OCI-LY7 (cell line): ENCODE data around the gene NGEF.

Experiments used
- CTCF ChIP-seq: fragments of 200-600 bp; sonication (generic); conservative IDR thresholded peaks from 2 replicates; pipeline ENCODE4 v1.5.1; 2014; ENCODE audit warnings: mild to moderate bottlenecking, antibody characterized with exemption, low read length, moderate library complexity, mixed read lengths
- EZH2phosphoT487 ChIP-seq: fragments of 200-600 bp; sonication (generic); IDR thresholded peaks from 2 replicates; pipeline ENCODE4 v1.6.1; 2018; ENCODE audit warnings: low read depth, borderline replicate concordance, mild to moderate bottlenecking, mixed run types, antibody characterized with exemption, low read length, moderate library complexity, mixed read lengths

- TF ChIP-seq CTCF (no peak), EZH2phosphoT487 (no peak)
Observed at GRCh38 chr2:233017947-233018346, 4.9 kb upstream of the NGEF start.
